ENCODE data around the gene STK11IP. TPM values are rescaled to one million over a fixed set of nuclear protein-coding genes. Genes with fewer than 3 reads are reported as not detected.

The STK11IP gene
- total and polyA plus RNA-seq, 2 donors (not counting 1 experiment from before 2014, with no cell fraction given): 46.8 to 55.6 TPM

GRCh38 chr2:219656526-219656925, 58.9 kb downstream of the STK11IP start:
- H3K9me3 Mint-ChIP-seq (ENCODE audit: insufficient read depth): peaks cover 9% of the 10 kb centered on the region
- H3K4me3 ChIP-seq (ENCODE audit: control extremely low read depth in 1 of 5, extremely low read depth in 1 of 5, insufficient read depth in 1 of 5, low read depth in 2 of 5, low read length in 4 of 5): no peak overlapping the region
- ATAC-seq (ENCODE audit: low read depth) (no peak), DNase-seq (no peak)
- H3K36me3 ChIP-seq (replicated peaks in 1 of 2; ENCODE audit: control extremely low read depth in 1 of 2, control insufficient read depth in 1 of 2, extremely low read depth in 1 of 2, insufficient read depth in 2 of 2, low read length in 1 of 2): no peaks in the 10 kb centered on the region
- H3K4me2 ChIP-seq (replicated peaks; ENCODE audit: low read depth, low read length, poor library complexity, severe bottlenecking): no peak overlapping the region
- H3K4me1 Mint-ChIP-seq: no peaks in the 10 kb centered on the region
- intact Hi-C loops (cut with micrococcal nuclease): no loop called here
- no peaks in the 10 kb centered on the region for H3K4me1 ChIP-seq (ENCODE audit: control insufficient read depth in 2 of 2, insufficient read depth in 2 of 2, low read length in 2 of 2)
- no peak overlapping the region for H3K27ac ChIP-seq (ENCODE audit: low read length in 2 of 2)
- H3K27ac Mint-ChIP-seq: no peak overlapping the region
- no peak overlapping the region for H2AFZ ChIP-seq (ENCODE audit: insufficient read depth, low read depth, low read length, poor library complexity, severe bottlenecking)
- no peaks in the 10 kb centered on the region for H4K20me1 ChIP-seq (ENCODE audit: control insufficient read depth, insufficient read depth, low read length, poor library complexity, severe bottlenecking)
- no peak overlapping the region for H3K9ac ChIP-seq (ENCODE audit: low read length)
- no peak overlapping the region for H3K4me3 Mint-ChIP-seq
- TF ChIP-seq EZH2 (IDR thresholded peaks at IDR 0.05; ENCODE audit: borderline replicate concordance, insufficient read depth, low read depth, low read length, poor library complexity, severe bottlenecking): no peak
- TF ChIP-seq CTCF (IDR thresholded peaks at IDR 0.05): no peak
- no peaks in the 10 kb centered on the region for H3K79me2 ChIP-seq (ENCODE audit: control insufficient read depth, insufficient read depth, low read length)
- H3K27me3 ChIP-seq (replicated peaks in 1 of 4; ENCODE audit: control extremely low read depth in 1 of 4, control insufficient read depth in 3 of 4, insufficient read depth in 4 of 4, low read length in 3 of 4): peaks cover 0 to 13% (median 2%) of the 10 kb centered on the region in 4 experiments
- H3K27me3 Mint-ChIP-seq: peaks cover 54% of the 10 kb centered on the region
- ChIA-PET POLR2A (no interaction called here), CTCF (interaction anchor here (0.8 kb wide), 1 partner anchor 12 kb away, joined by 3 read pairs; no protein-coding TSS in a partner anchor)
- peaks cover 4 to 15% (median 6%) of the 10 kb centered on the region in 3 donors for H3K9me3 ChIP-seq (ENCODE audit: control extremely low read depth in 1 of 3, control insufficient read depth in 2 of 3, insufficient read depth in 1 of 3, low read length in 2 of 3)
- no CpG with 5 or more reads among the region's 1 CpG for WGBS (ENCODE audit: insufficient coverage)

- Histone ChIP-seq H3K4me2 (replicated peaks; ENCODE audit: low read depth, low read length, poor library complexity, severe bottlenecking) (no peak overlapping the region), H3K27ac (ENCODE audit: low read length in 2 of 2) (no peak overlapping the region), H2AFZ (ENCODE audit: insufficient read depth, low read depth, low read length, poor library complexity, severe bottlenecking) (no peak overlapping the region), H4K20me1 (ENCODE audit: control insufficient read depth, insufficient read depth, low read length, poor library complexity, severe bottlenecking) (no peaks in the 10 kb centered on the region), H3K4me3 (ENCODE audit: control extremely low read depth in 1 of 5, extremely low read depth in 1 of 5, insufficient read depth in 1 of 5, low read depth in 2 of 5, low read length in 4 of 5) (no peak overlapping the region), H3K27me3 (replicated peaks in 1 of 4; ENCODE audit: control extremely low read depth in 1 of 4, control insufficient read depth in 3 of 4, insufficient read depth in 4 of 4, low read length in 3 of 4) (peaks cover 0 to 9% (median 0%) of the 10 kb centered on the region in 4 experiments), H3K79me2 (ENCODE audit: control insufficient read depth, insufficient read depth, low read length) (no peaks in the 10 kb centered on the region), H3K36me3 (replicated peaks in 1 of 2; ENCODE audit: control extremely low read depth in 1 of 2, control insufficient read depth in 1 of 2, extremely low read depth in 1 of 2, insufficient read depth in 2 of 2, low read length in 1 of 2) (no peaks in the 10 kb centered on the region), H3K4me1 (ENCODE audit: control insufficient read depth in 2 of 2, insufficient read depth in 2 of 2, low read length in 2 of 2) (no peaks in the 10 kb centered on the region), H3K9me3 (ENCODE audit: control extremely low read depth in 1 of 3, control insufficient read depth in 2 of 3, insufficient read depth in 1 of 3, low read length in 2 of 3) (peaks cover 4 to 17% (median 7%) of the 10 kb centered on the region in 3 donors), H3K9ac (ENCODE audit: low read length) (no peak overlapping the region)
- H3K4me1 Mint-ChIP-seq: no peaks in the 10 kb centered on the region
- ATAC-seq (ENCODE audit: low read depth) (no peak), DNase-seq (no peak)
- H3K4me3 Mint-ChIP-seq: no peak overlapping the region
- TF ChIP-seq EZH2 (IDR thresholded peaks at IDR 0.05; ENCODE audit: borderline replicate concordance, insufficient read depth, low read depth, low read length, poor library complexity, severe bottlenecking) (no peak), CTCF (IDR thresholded peaks at IDR 0.05) (no peak)
- POLR2A ChIA-PET: no interaction called here
- CTCF ChIA-PET: no interaction called here
- H3K27ac Mint-ChIP-seq: no peak overlapping the region
- 86% methylated on average over 3 of the region's 7 CpGs for WGBS (ENCODE audit: insufficient coverage)
- peaks cover 47% of the 10 kb centered on the region for H3K27me3 Mint-ChIP-seq
- H3K9me3 Mint-ChIP-seq (ENCODE audit: insufficient read depth): peaks cover 10% of the 10 kb centered on the region
- intact Hi-C loops (cut with micrococcal nuclease): no loop called here
Measured at GRCh38 chr2:219658196-219658846, 60.7 kb downstream of the STK11IP start.
